ENCODE data around the gene YARS1.

DNA sequence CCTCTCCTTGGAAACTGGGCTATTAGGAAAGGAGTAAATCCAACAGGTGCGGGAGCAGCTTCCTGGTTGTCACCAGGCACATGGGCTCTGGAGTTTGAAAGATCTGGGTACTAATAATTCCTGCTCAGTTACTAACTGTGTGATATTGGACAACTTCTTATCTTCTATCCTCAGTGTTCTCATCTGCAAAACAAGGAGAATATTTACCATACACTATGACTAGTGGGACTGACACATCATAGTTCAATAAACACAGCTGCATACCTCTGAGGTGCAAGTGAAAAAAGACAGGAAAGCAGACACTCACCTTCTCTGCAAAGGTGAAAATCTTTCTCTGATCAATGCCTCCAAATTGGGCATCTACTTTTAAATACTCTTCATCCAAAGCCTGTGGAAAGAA lies 19.7 kb downstream of the YARS1 start:
- TF ChIP-seq CTCF (IDR thresholded peaks at IDR 0.05 in 4 of 5, conservative IDR thresholded peaks at IDR 0.05 in 1 of 5) (no peak), POLR2A (IDR thresholded peaks at IDR 0.05) (no peak)
